HCT116 (cell line): ENCODE data around the gene PCDHA5.

Source experiments
- CEBPB ChIP-seq: IDR thresholded peaks from 2 replicates; pipeline ENCODE4 v1.6.1; 2012; ENCODE audit warnings: low read depth
- CTCF ChIP-seq, 3 experiments: fragments of 200-600 bp in 1 of 3; sonication (generic) in 1 of 3; IDR thresholded peaks in 2 of 3; conservative IDR thresholded peaks in 1 of 3; 2 replicates each; pipeline ENCODE4 v1.5.1; 2012 to 2017; ENCODE audit warnings: low read depth in 2 of 3, low read length in 2 of 3, antibody characterized with exemption in 1 of 3, borderline replicate concordance in 1 of 3, control low read depth in 1 of 3, mild to moderate bottlenecking in 1 of 3, mixed read lengths in 1 of 3, mixed run types in 1 of 3, moderate library complexity in 1 of 3; ENCODE audit not compliant: insufficient read depth in 1 of 3
- EZH2phosphoT487 ChIP-seq: fragments of 200-600 bp; IDR thresholded peaks from 2 replicates; pipeline ENCODE4 v1.6.1; 2018; ENCODE audit warnings: antibody characterized with exemption, borderline replicate concordance
- FOSL1 ChIP-seq: IDR thresholded peaks from 2 replicates; pipeline ENCODE4 v1.6.1; 2012; ENCODE audit warnings: low read depth
- POLR2A ChIP-seq: IDR thresholded peaks from 2 replicates; pipeline ENCODE4 v1.7.0; 2011; ENCODE audit warnings: borderline replicate concordance; ENCODE audit not compliant: insufficient read depth, insufficient read length; ENCODE audit errors: extremely low read depth
- POLR2AphosphoS5 ChIP-seq: IDR thresholded peaks from 2 replicates; pipeline ENCODE4 v1.6.1; 2011; ENCODE audit warnings: mild to moderate bottlenecking, low read depth, low read length, moderate library complexity
- RAD21 ChIP-seq: IDR thresholded peaks from 2 replicates; pipeline ENCODE4 v1.6.1; 2012; ENCODE audit warnings: low read depth, mild to moderate bottlenecking
- SRF ChIP-seq: IDR thresholded peaks from 2 replicates; pipeline ENCODE4 v1.6.1; 2012; ENCODE audit warnings: low read depth
- TF ChIP-seq, protein P1 (sequence below): IDR thresholded peaks from 2 replicates; pipeline ENCODE4 v1.6.1; 2012
- TF ChIP-seq, protein P2 (sequence below): IDR thresholded peaks from 2 replicates; pipeline ENCODE4 v1.6.1; 2011; ENCODE audit warnings: mild to moderate bottlenecking, low read length, moderate library complexity; ENCODE audit not compliant: insufficient replicate concordance; ENCODE audit errors: extremely low read depth

- TF ChIP-seq FOSL1 = no peak
- no peak for TF ChIP-seq SRF
- TF ChIP-seq CTCF (IDR thresholded peaks at IDR 0.05 in 2 of 3, conservative IDR thresholded peaks at IDR 0.05 in 1 of 3; ENCODE audit: borderline replicate concordance in 1 of 3, insufficient read depth in 1 of 3, low read depth in 2 of 3, low read length in 2 of 3) = no peak
- TF ChIP-seq POLR2AphosphoS5 = no peak
- no peak for TF ChIP-seq POLR2A
- no peak for TF ChIP-seq CEBPB
- no peak for TF ChIP-seq RAD21
- no peak for TF ChIP-seq EZH2phosphoT487
- TF ChIP-seq, protein P1, sequence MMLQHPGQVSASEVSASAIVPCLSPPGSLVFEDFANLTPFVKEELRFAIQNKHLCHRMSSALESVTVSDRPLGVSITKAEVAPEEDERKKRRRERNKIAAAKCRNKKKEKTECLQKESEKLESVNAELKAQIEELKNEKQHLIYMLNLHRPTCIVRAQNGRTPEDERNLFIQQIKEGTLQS = no peak
- TF ChIP-seq, protein P2, sequence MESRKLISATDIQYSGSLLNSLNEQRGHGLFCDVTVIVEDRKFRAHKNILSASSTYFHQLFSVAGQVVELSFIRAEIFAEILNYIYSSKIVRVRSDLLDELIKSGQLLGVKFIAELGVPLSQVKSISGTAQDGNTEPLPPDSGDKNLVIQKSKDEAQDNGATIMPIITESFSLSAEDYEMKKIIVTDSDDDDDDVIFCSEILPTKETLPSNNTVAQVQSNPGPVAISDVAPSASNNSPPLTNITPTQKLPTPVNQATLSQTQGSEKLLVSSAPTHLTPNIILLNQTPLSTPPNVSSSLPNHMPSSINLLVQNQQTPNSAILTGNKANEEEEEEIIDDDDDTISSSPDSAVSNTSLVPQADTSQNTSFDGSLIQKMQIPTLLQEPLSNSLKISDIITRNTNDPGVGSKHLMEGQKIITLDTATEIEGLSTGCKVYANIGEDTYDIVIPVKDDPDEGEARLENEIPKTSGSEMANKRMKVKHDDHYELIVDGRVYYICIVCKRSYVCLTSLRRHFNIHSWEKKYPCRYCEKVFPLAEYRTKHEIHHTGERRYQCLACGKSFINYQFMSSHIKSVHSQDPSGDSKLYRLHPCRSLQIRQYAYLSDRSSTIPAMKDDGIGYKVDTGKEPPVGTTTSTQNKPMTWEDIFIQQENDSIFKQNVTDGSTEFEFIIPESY = no peak
Measured at GRCh38 chr5:140802781-140803271, 18.6 kb upstream of the PCDHA5 start.
